ENCODE data around the gene ST6GALNAC6.
A peak's percentile ranks its signal among the peaks of the same experiment; 100 is the strongest.

The ST6GALNAC6 gene

GRCh38 chr9:127930231-127931091 is 31.1 kb upstream of the ST6GALNAC6 start, which contains the start of gene PIP5KL1:
Gene PIP5KL1 (minus strand): TSS chr9:127930777. CDS start chr9:127930752, 25 bp downstream.
- Histone ChIP-seq H3K4me1 (ENCODE audit: control insufficient read depth in 1 of 2, insufficient read depth in 2 of 2, low read length in 2 of 2) (peaks cover 0 to 28% of the 10 kb centered on the region in 2 donors), H3K4me3 (ENCODE audit: low read depth in 1 of 2, low read length in 2 of 2) (peak within 1 kb of the TSS; percentile 26 to 75), H3K36me3 (ENCODE audit: control insufficient read depth in 1 of 2, insufficient read depth in 2 of 2, low read length in 2 of 2) (peaks cover 3 to 7% of the 10 kb centered on the region in 2 donors), H3K27me3 (ENCODE audit: low read depth, low read length) (peaks cover 13% of the 10 kb centered on the region), H3K9me3 (ENCODE audit: control insufficient read depth in 1 of 2, low read length in 2 of 2) (no peaks in the 10 kb centered on the region), H3K27ac (ENCODE audit: low read length) (no peak within 1 kb of the TSS)

GRCh38 chr9:127929625-127929979 is 30.2 kb upstream of the ST6GALNAC6 start:
- Histone ChIP-seq H3K27me3 (ENCODE audit: low read depth, low read length) (peaks cover 13% of the 10 kb centered on the region), H3K4me3 (ENCODE audit: low read depth in 1 of 2, low read length in 2 of 2) (no peak overlapping the region), H3K36me3 (ENCODE audit: control insufficient read depth in 1 of 2, insufficient read depth in 2 of 2, low read length in 2 of 2) (no peaks in the 10 kb centered on the region), H3K27ac (ENCODE audit: low read length) (no peak overlapping the region), H3K9me3 (ENCODE audit: control insufficient read depth in 1 of 2, low read length in 2 of 2) (no peaks in the 10 kb centered on the region), H3K4me1 (ENCODE audit: control insufficient read depth in 1 of 2, insufficient read depth in 2 of 2, low read length in 2 of 2) (peaks cover 0 to 24% of the 10 kb centered on the region in 2 donors)

- Histone ChIP-seq H3K9me3 (ENCODE audit: control insufficient read depth in 1 of 2, low read length in 2 of 2) (no peaks in the 10 kb centered on the region), H3K27ac (ENCODE audit: low read length) (no peak overlapping the region), H3K36me3 (ENCODE audit: control insufficient read depth in 1 of 2, insufficient read depth in 2 of 2, low read length in 2 of 2) (no peaks in the 10 kb centered on the region), H3K4me1 (ENCODE audit: control insufficient read depth in 1 of 2, insufficient read depth in 2 of 2, low read length in 2 of 2) (peaks cover 0 to 24% of the 10 kb centered on the region in 2 donors), H3K27me3 (ENCODE audit: low read depth, low read length) (peaks cover 13% of the 10 kb centered on the region), H3K4me3 (ENCODE audit: low read depth in 1 of 2, low read length in 2 of 2) (no peak overlapping the region)
Observed at GRCh38 chr9:127928676-127929624, 29.5 kb upstream of the ST6GALNAC6 start.

- H3K9me3 ChIP-seq (ENCODE audit: control insufficient read depth in 1 of 2, low read length in 2 of 2): no peaks in the 10 kb centered on the region
- no peak overlapping the region for H3K27ac ChIP-seq (ENCODE audit: low read length)
- no peak overlapping the region for H3K4me3 ChIP-seq (ENCODE audit: low read depth in 1 of 2, low read length in 2 of 2)
- H3K36me3 ChIP-seq (ENCODE audit: control insufficient read depth in 1 of 2, insufficient read depth in 2 of 2, low read length in 2 of 2): no peaks in the 10 kb centered on the region
- peaks cover 0 to 24% of the 10 kb centered on the region in 2 donors for H3K4me1 ChIP-seq (ENCODE audit: control insufficient read depth in 1 of 2, insufficient read depth in 2 of 2, low read length in 2 of 2)
- H3K27me3 ChIP-seq (ENCODE audit: low read depth, low read length): peaks cover 13% of the 10 kb centered on the region
Observed at GRCh38 chr9:127927988-127928675, 28.7 kb upstream of the ST6GALNAC6 start.

- no peaks in the 10 kb centered on the region for H3K9me3 ChIP-seq (ENCODE audit: control insufficient read depth in 1 of 2, low read length in 2 of 2)
- H3K27me3 ChIP-seq (ENCODE audit: low read depth, low read length): peaks cover 13% of the 10 kb centered on the region
- peaks cover 0 to 24% of the 10 kb centered on the region in 2 donors for H3K4me1 ChIP-seq (ENCODE audit: control insufficient read depth in 1 of 2, insufficient read depth in 2 of 2, low read length in 2 of 2)
- no peaks in the 10 kb centered on the region for H3K36me3 ChIP-seq (ENCODE audit: control insufficient read depth in 1 of 2, insufficient read depth in 2 of 2, low read length in 2 of 2)
- H3K4me3 ChIP-seq (ENCODE audit: low read depth in 1 of 2, low read length in 2 of 2): peak overlapping the region in 1 of 2 donors; percentile 16
- no peak overlapping the region for H3K27ac ChIP-seq (ENCODE audit: low read length)
Observed at GRCh38 chr9:127927201-127927987, 28.0 kb upstream of the ST6GALNAC6 start.

GRCh38 chr9:127926906-127927200 is 27.4 kb upstream of the ST6GALNAC6 start:
- Histone ChIP-seq H3K4me3 (ENCODE audit: low read depth in 1 of 2, low read length in 2 of 2) (peak overlapping the region in 1 of 2 donors; percentile 16), H3K27ac (ENCODE audit: low read length) (no peak overlapping the region), H3K27me3 (ENCODE audit: low read depth, low read length) (peaks cover 13% of the 10 kb centered on the region), H3K4me1 (ENCODE audit: control insufficient read depth in 1 of 2, insufficient read depth in 2 of 2, low read length in 2 of 2) (peaks cover 2 to 26% of the 10 kb centered on the region in 2 donors), H3K36me3 (ENCODE audit: control insufficient read depth in 1 of 2, insufficient read depth in 2 of 2, low read length in 2 of 2) (no peaks in the 10 kb centered on the region), H3K9me3 (ENCODE audit: control insufficient read depth in 1 of 2, low read length in 2 of 2) (no peaks in the 10 kb centered on the region)

GRCh38 chr9:127925959-127926905 is 26.8 kb upstream of the ST6GALNAC6 start:
- Histone ChIP-seq H3K36me3 (ENCODE audit: control insufficient read depth in 1 of 2, insufficient read depth in 2 of 2, low read length in 2 of 2) (no peaks in the 10 kb centered on the region), H3K27me3 (ENCODE audit: low read depth, low read length) (peaks cover 13% of the 10 kb centered on the region), H3K27ac (ENCODE audit: low read length) (no peak overlapping the region), H3K9me3 (ENCODE audit: control insufficient read depth in 1 of 2, low read length in 2 of 2) (no peaks in the 10 kb centered on the region), H3K4me1 (ENCODE audit: control insufficient read depth in 1 of 2, insufficient read depth in 2 of 2, low read length in 2 of 2) (peaks cover 2 to 30% of the 10 kb centered on the region in 2 donors), H3K4me3 (ENCODE audit: low read depth in 1 of 2, low read length in 2 of 2) (no peak overlapping the region)

- H3K27me3 ChIP-seq (ENCODE audit: low read depth, low read length): peaks cover 13% of the 10 kb centered on the region
- H3K4me1 ChIP-seq (ENCODE audit: control insufficient read depth in 1 of 2, insufficient read depth in 2 of 2, low read length in 2 of 2): peaks cover 2 to 19% of the 10 kb centered on the region in 2 donors
- no peaks in the 10 kb centered on the region for H3K9me3 ChIP-seq (ENCODE audit: control insufficient read depth in 1 of 2, low read length in 2 of 2)
- H3K27ac ChIP-seq (ENCODE audit: low read length): no peak overlapping the region
- H3K4me3 ChIP-seq (ENCODE audit: low read depth in 1 of 2, low read length in 2 of 2): no peak overlapping the region
- no peaks in the 10 kb centered on the region for H3K36me3 ChIP-seq (ENCODE audit: control insufficient read depth in 1 of 2, insufficient read depth in 2 of 2, low read length in 2 of 2)
Observed at GRCh38 chr9:127924736-127925444, 25.5 kb upstream of the ST6GALNAC6 start.

GRCh38 chr9:127923771-127924170 is 24.4 kb upstream of the ST6GALNAC6 start:
- peaks cover 8 to 19% of the 10 kb centered on the region in 2 donors for H3K4me1 ChIP-seq (ENCODE audit: control insufficient read depth in 1 of 2, insufficient read depth in 2 of 2, low read length in 2 of 2)
- H3K27ac ChIP-seq (ENCODE audit: low read length): no peak overlapping the region
- H3K4me3 ChIP-seq (ENCODE audit: low read depth in 1 of 2, low read length in 2 of 2): no peak overlapping the region
- peaks cover 12% of the 10 kb centered on the region for H3K27me3 ChIP-seq (ENCODE audit: low read depth, low read length)
- H3K9me3 ChIP-seq (ENCODE audit: control insufficient read depth in 1 of 2, low read length in 2 of 2): no peaks in the 10 kb centered on the region
- H3K36me3 ChIP-seq (ENCODE audit: control insufficient read depth in 1 of 2, insufficient read depth in 2 of 2, low read length in 2 of 2): no peaks in the 10 kb centered on the region

Data from muscle layer of duodenum (tissue), 2 donors.